ENCODE data around the gene GAGE10. TPM values are rescaled to one million over a fixed set of nuclear protein-coding genes. Genes with fewer than 3 reads are reported as not detected.

GAGE10 gene
- total and polyA plus RNA-seq, 2 experiments from 2014 or later, result not detected

DNA sequence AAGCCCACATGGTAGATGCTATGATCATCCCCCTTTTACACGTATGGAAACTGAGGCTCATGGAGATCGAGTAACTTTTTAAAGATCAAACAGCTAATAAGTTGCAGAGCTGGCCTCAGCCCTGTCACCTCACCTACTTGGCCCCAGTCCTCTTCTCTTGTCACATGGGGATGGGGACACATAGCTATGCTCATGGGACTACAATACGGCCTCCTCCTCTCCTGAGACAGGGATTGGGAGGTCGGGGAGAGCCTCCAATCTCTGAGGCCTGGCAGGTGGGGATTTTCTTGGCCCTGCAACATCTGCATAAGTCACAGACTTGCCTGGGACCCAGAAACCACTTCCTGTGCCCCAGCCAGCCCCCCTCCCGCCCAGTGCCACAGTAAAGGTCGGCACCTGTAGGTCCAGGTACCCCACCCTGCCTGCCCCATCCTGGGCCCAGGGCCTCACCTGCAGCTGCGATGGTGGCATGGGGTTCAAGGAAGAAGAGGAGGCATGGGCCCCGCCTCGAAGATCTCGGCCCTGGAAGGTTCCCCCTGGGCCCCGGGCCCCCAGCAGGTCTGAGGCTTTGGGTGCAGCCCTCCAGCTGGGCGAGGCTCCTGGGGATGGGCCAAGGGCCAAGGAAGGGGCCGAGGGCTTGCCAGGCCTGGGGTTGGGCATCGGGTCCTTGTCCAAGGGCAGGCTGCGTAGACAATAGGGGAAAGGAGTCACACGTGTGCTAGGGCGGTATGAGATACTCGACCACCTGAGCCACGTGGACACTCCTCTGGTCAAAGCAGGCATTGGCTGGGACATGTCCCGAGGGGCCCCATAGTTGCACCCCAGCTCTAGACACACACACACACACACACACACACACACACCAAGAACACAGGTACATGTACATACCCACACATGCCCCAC, 45.3 kb upstream of the GAGE10 start (continued):
- TF ChIP-seq, protein P1, sequence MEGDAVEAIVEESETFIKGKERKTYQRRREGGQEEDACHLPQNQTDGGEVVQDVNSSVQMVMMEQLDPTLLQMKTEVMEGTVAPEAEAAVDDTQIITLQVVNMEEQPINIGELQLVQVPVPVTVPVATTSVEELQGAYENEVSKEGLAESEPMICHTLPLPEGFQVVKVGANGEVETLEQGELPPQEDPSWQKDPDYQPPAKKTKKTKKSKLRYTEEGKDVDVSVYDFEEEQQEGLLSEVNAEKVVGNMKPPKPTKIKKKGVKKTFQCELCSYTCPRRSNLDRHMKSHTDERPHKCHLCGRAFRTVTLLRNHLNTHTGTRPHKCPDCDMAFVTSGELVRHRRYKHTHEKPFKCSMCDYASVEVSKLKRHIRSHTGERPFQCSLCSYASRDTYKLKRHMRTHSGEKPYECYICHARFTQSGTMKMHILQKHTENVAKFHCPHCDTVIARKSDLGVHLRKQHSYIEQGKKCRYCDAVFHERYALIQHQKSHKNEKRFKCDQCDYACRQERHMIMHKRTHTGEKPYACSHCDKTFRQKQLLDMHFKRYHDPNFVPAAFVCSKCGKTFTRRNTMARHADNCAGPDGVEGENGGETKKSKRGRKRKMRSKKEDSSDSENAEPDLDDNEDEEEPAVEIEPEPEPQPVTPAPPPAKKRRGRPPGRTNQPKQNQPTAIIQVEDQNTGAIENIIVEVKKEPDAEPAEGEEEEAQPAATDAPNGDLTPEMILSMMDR (conservative IDR thresholded peaks at IDR 0.05; ENCODE audit: low read depth in 2 of 2), result no peak

DNA sequence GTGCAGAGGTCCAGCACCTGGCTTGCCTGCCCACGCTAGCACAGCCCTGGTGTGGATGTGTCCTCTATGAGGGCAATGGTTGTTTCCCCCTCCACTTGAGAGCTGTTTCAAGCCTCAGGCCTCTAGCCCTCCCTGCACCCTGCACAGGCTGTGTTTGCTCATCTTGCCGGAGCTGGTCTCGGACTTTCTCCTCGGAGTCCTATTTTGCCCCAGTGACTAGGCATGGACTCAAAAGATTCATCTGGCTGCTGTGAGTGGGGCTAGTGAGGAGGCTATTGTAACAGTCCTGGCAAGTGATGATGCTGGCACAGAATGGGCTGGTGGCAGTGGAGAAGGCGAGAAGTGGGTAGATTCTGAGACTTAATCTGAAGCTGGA, 44.7 kb upstream of the GAGE10 start:
- H3K36me3 Mint-ChIP-seq (ENCODE audit: low read depth), result no peaks in the 10 kb centered on the region; the same call in 2 of the 3 replicates
- TF ChIP-seq POLR2AphosphoS5 (IDR thresholded peaks at IDR 0.05; ENCODE audit: low read depth) (no peak), JUNB (IDR thresholded peaks at IDR 0.05; ENCODE audit: unreplicated experiment) (no peak), ZNF114 (CRISPR knock-in tag; IDR thresholded peaks at IDR 0.05) (no peak), EZH2 (IDR thresholded peaks at IDR 0.05; ENCODE audit: low read depth, unreplicated experiment) (no peak), CREB1 (CRISPR knock-in tag; IDR thresholded peaks at IDR 0.05; ENCODE audit: low read depth) (no peak), ZNF331 (CRISPR knock-in tag; IDR thresholded peaks at IDR 0.05; ENCODE audit: low read depth) (no peak), STAT1 (IDR thresholded peaks at IDR 0.05; ENCODE audit: unreplicated experiment) (no peak), EZH2phosphoT487 (IDR thresholded peaks at IDR 0.05; ENCODE audit: unreplicated experiment) (no peak), NANOG (IDR thresholded peaks at IDR 0.05; ENCODE audit: borderline replicate concordance) (no peak)
- TF ChIP-seq, protein P2, sequence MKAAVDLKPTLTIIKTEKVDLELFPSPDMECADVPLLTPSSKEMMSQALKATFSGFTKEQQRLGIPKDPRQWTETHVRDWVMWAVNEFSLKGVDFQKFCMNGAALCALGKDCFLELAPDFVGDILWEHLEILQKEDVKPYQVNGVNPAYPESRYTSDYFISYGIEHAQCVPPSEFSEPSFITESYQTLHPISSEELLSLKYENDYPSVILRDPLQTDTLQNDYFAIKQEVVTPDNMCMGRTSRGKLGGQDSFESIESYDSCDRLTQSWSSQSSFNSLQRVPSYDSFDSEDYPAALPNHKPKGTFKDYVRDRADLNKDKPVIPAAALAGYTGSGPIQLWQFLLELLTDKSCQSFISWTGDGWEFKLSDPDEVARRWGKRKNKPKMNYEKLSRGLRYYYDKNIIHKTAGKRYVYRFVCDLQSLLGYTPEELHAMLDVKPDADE (IDR thresholded peaks at IDR 0.05), result no peak
- TF ChIP-seq, protein P3, sequence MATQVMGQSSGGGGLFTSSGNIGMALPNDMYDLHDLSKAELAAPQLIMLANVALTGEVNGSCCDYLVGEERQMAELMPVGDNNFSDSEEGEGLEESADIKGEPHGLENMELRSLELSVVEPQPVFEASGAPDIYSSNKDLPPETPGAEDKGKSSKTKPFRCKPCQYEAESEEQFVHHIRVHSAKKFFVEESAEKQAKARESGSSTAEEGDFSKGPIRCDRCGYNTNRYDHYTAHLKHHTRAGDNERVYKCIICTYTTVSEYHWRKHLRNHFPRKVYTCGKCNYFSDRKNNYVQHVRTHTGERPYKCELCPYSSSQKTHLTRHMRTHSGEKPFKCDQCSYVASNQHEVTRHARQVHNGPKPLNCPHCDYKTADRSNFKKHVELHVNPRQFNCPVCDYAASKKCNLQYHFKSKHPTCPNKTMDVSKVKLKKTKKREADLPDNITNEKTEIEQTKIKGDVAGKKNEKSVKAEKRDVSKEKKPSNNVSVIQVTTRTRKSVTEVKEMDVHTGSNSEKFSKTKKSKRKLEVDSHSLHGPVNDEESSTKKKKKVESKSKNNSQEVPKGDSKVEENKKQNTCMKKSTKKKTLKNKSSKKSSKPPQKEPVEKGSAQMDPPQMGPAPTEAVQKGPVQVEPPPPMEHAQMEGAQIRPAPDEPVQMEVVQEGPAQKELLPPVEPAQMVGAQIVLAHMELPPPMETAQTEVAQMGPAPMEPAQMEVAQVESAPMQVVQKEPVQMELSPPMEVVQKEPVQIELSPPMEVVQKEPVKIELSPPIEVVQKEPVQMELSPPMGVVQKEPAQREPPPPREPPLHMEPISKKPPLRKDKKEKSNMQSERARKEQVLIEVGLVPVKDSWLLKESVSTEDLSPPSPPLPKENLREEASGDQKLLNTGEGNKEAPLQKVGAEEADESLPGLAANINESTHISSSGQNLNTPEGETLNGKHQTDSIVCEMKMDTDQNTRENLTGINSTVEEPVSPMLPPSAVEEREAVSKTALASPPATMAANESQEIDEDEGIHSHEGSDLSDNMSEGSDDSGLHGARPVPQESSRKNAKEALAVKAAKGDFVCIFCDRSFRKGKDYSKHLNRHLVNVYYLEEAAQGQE (IDR thresholded peaks at IDR 0.05; ENCODE audit: unreplicated experiment), result no peak
- TF ChIP-seq, protein P1 (conservative IDR thresholded peaks at IDR 0.05; ENCODE audit: low read depth in 2 of 2), result no peak

More for the DNA sequence above, 44.7 kb upstream of the GAGE10 start:
- Histone ChIP-seq H3K79me2 (replicated peaks; ENCODE audit: insufficient read depth) (no peaks in the 10 kb centered on the region), H3K27me3 (ENCODE audit: insufficient read depth) (no peaks in the 10 kb centered on the region), H3K4me3 (no peak overlapping the region), H3K36me3 (ENCODE audit: insufficient read depth) (no peaks in the 10 kb centered on the region), H3K27ac (ENCODE audit: low read depth) (no peak overlapping the region), H3K4me1 (ENCODE audit: insufficient read depth) (no peaks in the 10 kb centered on the region), H3K4me2 (no peak overlapping the region), H2AFZ (no peak overlapping the region), H4K20me1 (replicated peaks; ENCODE audit: insufficient read depth) (no peaks in the 10 kb centered on the region), H3F3A (replicated peaks; ENCODE audit: low read depth) (no peaks in the 10 kb centered on the region), H3K9me2 (ENCODE audit: insufficient read depth) (no peaks in the 10 kb centered on the region)
- Mint-ChIP-seq H3K27me3 (ENCODE audit: insufficient read depth, low read depth, poor library complexity) (peaks cover 3% of the 10 kb centered on the region), H3K27ac (no peak overlapping the region), H3K9me3 (no peaks in the 10 kb centered on the region), H3K4me3 (no peak overlapping the region), H3K4me1 (peaks cover 4% of the 10 kb centered on the region; the same call in 1 of the 3 replicates)
- no peak for DNase-seq (ENCODE audit: low spot score)
- ATAC-seq, result no peak

Measured in GM23338 (cell line).